GM18867 (cell line): ENCODE results near the gene ELMOD1.

Experiments
- ATAC-seq: cut with Tn5 transposase; IDR thresholded peaks from one replicate; pipeline ENCODE4 v1.9.1; 2021; ENCODE audit warnings: mild to moderate bottlenecking, moderate library complexity; ENCODE audit not compliant: unreplicated experiment

Gene ELMOD1

DNA sequence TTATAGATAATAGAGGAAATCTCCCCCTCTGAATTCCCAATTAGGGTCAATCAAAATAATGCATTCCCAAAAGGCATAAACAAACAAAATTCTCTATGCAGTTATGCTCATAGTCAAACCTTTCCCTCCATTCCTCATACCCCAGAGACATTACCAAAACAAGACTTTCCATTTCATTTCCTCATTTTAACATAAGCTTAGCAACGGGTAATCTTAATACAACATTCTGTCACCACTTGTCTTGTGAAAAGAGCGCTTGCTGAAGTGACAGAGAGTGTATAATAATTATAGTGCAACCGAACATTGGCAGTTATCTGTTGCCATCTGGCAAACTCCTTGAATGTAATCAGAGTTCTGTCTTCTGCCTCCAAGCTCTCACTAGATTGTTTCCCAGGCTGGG is 122.1 kb downstream of the ELMOD1 start:
- peak; percentile 53 for ATAC-seq
